H4 (cell line): ENCODE data around the gene ITPKB. TPM values are rescaled to one million over a fixed set of nuclear protein-coding genes. Genes with fewer than 3 reads are reported as not detected.
A peak's percentile ranks its signal among the peaks of the same experiment; 100 is the strongest.

Experiments used
- DNase-seq: peaks from one replicate; pipeline ENCODE4 v3.0.0-alpha.2; 2015; ENCODE audit warnings: low spot score
- total RNA-seq: library from RNA; depleted of rRNA; stranded (reverse); fragments of >200 nt; shearing (Covaris generic); gene quantifications from 2 replicates; pipeline ENCODE4 v1.2.3, GENCODE V29; 2014

Gene ITPKB
- total RNA-seq, 1 experiment from 2014 or later: 1.9 TPM

DNA sequence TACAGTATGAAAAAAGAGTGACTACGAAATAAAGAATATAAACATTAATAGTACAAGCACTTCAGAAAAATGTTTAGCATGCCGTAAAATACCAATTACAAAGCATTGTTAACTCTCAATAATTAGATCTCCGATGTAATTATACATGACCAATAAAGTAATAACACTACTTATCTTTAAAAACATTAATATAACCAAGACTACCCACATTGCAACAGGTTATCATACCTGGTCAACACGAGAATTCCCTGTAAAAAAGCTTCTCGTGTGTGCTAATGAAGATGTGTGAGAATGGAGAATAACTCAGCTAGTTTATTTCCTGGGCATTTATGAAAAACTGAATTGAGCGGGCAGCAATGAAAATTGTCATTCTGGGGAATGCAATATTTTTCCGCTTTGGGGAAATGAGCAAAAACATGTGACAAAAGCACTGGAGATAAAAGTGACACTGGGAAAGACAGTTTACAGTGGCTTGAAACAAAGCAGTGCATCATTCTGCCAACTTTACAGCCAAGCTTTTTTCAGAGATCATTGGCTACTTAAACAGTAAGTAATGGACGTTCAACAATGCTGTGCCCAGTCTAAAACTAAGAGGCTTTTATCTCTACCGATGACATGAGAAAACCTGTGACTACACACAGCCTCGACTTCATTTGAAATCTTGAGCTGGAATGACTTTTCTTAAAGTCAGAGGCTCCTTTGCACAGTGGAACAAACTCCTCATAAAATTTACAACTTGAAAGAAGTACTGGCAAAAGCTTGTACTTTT lies 34.7 kb downstream of the ITPKB start:
- no peak for DNase-seq

DNA sequence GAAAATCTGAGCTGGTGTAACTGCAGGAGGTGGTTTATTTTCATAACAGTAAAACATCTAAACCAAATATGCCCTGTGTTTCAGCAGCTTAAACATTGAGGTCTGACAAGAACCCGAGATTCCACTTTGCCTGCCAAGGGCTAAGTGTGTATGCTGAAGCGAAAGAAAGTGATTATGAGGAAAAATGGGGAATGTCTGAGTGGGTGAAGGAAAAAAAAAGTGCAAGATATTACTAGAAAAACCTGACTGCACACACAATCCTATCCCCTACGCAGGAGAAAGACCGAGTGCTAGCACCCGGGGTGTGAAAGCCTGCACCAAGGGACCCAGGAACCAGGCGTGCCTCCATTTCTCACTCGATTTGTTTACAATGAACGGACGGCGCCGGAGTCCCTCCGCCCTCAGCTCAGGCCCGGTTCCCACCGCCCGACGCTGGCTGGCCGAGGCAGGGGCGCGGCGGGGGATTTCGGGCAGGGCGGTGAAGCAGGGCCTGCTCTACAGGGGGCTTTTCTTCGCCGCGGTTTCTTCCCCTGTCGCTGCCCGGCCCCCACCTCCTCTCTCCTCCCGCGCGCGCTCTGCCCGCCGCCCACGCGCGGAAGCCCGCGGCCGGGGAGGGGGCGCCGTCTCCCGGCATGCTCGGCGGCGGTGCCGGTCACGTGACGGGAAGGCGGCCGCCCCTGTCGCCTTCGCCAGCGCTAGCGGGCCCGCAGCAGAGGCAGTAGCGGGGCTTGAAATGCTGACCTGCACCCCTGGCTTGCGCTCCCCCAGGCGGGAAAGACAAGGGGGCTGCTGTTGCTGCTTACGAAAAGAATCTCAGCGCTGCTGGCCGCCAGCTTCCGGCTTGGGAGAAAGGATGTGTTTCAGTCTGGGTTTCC lies 35.9 kb downstream of the ITPKB start:
- DNase-seq: peak; percentile 41

DNA sequence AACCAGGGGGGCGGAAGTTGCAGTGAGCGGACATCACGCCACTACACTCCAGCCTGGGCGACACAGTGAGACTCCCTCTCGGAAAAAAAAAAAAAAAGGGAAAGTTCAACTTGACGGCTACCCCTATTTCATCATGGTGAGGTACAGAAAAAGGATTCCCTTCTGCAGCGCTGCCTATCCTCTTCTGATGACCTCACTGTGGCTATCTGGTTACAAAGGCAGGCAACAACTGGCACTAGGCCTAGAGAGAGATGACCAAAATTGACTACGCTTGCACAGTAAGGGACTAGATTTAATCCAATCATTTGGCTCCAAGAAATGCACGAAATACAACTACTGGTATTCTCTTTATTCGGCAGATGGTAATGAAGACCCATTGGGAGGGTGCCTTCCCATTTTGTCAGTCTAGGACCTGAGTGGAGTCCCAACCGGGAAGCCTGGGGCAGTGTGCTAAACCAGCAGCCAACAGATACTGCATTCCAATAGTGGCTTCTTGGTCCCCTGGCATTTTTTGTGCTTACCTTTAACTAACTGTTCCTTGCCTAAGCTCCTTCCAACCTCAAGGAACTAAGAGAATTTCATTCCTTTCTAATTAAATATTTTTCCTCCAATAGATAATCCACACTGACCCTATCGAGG lies 36.6 kb downstream of the ITPKB start:
- peak; percentile 68 for DNase-seq

DNA sequence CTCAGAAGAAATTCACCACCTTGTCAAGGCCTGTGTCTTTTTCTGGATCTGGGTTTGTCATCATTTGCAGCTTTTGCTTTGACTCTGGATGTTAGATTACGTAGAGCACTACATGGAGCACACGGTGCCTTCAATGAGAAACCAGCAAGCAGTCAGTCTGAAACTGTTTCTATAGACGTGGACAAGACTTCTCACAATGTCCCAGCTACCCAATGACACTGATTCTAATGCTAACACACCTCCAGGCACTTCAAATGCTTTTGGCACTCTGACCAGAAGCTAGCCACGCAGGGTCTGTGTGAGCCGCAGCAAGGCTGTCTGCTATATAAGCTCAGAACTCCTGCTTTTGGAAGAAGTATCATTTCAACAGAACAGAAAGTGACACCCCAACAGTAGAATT lies 38.2 kb downstream of the ITPKB start:
- DNase-seq: no peak

DNA sequence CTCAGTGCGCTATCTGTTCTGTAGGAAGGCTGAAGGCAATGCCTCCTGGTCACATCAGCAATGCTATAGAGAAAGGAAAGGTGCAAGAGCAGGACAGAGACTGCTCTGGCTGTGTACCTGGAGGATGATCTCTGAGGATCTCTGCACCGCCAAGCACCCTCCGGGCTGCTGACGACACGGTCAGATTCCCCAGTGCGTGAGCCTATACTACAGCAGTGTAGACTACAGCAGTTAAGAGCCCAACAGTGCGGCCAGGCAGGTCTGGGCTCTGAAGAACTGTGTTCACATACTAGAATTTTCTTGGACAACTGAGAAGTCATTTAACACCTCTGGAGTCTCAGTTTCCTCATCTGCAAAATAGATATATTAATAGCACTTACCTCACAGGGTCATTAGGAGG lies 39.9 kb downstream of the ITPKB start:
- DNase-seq: no peak

DNA sequence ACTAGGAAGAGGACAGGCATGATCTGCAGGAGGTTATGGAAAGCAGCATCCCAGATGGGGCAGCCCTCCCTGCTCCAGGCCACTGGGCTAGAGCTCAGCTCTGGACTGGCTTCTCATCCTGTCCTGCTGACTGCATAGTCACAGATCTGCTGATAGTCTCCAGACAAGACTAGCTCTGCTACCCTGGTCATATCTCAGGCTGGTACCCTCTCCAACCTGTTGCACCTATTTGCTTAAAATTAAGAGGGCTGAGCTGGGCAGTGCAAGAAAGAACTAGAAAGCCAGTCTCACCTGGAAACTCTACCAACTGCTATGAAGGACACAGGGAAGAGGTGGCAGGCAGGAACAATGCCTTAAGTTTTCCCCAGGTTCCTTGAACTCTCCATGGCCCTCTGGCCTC lies 40.4 kb downstream of the ITPKB start:
- DNase-seq: no peak

DNA sequence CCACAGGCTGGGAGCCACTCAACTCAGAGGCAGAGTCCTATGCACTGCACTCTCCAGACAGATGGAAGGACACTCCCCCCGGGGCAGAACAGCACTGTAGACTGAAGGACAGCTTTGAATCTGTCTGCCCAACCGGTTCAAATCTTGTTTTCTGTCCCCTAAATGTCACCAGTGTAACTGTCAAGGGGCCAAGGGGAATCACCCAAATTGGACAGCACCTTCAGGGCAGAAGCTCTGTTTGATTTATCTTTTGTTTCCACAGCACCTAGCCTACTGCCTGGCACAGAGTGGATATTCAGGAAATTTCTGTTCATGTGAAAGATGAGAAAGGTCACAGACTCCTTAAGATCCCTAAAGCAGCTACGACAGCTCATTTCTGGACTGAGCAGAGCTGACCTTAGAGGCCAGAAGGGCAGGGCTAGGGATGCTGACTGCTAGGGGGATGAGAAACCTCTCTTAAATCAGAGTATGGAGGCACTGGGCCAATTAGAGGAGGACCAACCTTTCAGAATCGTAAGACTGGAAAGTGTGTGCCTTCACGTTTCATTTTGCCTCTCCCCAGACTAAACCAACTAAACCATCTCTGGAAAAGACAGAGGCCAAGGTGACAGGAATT lies 41.0 kb downstream of the ITPKB start:
- DNase-seq: no peak

DNA sequence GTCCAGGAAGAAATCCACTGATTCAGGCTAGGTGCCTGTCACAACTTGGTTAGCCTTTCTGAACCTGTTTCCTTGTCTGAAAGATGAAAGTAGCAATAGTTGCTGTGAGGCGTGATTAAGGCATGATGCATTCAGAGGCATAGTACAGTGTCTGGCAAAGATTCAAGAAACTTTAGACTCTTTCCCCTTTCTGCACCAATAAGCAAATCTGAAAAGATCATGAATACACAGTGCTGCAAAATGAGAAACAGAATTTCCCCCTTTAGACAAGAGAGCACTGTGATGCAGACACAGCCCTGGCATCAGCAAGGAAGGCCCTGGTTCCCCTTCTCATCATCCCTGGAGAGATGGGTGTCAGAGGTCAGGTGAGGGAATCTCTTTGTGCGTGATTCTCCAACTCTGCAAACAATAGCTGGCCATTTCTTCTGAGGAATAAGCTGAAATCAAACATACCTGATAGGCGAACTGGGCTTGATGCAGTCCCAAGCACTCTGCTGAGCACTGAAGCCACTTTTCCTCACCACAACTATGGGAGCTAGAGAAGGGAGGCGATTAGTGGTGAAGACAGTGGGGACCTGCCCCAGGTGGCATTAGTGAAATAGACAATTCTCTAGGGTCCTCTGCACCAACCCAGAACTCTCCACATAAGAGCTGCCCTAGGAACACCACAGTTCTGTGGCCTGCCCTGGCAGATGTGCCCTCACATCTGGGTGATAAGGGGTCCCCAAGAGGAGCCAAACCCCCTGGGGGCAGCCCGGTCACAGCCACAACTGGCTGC lies 41.7 kb downstream of the ITPKB start:
- no peak for DNase-seq

DNA sequence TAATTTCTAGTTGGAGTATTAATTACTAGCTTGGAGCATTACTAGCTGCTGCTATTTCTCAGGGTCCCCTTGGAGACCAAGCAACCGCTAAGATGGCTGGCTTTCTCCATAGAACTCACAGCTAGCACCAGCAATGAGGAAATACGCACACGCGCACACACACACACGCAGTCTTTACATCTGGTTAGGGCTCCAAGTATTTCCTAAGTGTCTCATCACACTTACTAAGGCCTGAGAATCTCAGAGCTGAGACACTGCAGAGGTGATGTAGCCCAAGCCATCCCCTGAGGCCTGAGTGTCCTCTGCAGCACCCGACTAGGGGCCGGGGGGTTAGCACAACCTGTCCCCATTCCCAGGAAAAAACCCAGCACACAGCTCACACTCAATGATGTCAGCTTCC lies 42.5 kb downstream of the ITPKB start:
- no peak for DNase-seq

DNA sequence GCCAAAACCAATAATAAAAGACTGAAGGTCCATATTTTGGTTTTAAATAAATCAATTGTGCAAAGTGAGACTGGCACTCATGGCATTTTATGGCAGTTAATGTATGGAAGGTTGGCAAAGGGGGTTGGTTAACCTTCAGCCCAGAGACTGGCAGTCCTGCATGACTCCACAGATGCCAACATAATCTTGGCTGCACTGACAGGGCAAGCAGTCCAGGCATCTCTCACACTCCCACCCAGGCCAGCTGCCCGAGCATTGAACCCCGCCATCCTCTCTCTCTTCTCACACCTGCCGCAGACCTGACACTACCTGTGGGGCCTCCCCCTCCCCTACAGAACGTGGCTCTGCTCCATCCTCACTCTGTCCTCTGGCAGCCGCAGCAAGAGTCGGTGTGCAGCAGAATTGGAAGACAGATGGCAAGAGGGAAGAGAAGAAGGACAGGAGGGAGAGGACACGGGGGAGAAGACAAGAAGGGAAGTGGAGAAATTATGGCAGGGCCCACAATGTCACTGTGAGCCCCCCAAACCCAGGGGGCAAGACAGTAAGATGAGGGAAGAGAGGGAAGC lies 43.7 kb downstream of the ITPKB start:
- no peak for DNase-seq

DNA sequence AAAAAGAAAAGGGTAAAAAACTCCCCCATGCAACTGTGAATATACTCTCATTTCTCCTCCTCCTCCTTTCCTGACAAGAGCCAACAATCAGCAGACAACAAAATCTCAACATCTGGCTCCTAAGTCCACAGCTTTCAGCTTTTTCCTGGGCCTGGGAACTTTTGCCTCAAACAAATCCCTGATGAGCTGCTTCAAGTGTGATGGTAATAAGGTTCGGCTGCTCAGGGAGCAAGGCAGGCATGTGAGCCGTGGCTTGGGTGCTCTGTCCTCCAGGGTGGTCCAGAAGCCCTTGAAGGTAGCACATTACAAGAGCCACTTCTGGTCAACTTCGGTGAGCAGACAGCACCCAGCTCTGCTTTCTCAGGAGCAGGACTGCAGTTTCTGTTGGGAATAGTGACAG lies 46.3 kb downstream of the ITPKB start:
- no peak for DNase-seq

DNA sequence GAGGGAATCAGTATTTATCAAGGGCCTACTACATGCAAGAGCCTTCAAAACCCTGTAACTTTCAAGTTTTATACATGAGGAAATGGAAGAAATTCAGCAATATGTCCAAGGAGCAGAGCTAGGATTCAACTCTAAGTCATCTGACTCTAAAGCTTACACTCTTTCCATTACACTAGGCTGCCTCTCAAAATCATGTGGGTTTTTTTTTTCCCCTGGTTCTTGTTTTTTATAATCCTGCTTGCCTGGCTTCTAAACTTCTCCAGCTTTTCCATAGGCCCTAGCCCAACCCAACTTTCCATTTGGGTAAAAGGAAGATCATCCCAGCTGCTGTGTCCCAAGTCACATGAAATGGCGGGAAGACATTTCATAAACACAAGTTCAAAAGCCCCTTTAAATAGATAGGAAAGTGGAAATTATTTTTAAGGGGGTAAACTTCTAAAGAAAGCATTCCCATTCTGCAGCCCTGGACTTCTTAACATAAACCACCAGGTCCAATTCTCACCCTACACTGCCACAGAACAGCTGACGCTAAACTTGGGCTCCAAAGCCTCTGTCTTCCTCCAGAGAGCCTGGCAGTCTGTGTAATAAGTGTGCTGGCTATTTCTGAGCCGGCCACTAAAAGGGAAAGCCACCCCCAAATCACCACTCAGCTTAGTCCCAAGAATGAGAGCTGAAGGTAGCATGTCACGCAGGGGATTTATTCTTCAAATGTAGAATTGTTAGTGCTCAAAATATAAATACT lies 46.9 kb downstream of the ITPKB start:
- DNase-seq: no peak

DNA sequence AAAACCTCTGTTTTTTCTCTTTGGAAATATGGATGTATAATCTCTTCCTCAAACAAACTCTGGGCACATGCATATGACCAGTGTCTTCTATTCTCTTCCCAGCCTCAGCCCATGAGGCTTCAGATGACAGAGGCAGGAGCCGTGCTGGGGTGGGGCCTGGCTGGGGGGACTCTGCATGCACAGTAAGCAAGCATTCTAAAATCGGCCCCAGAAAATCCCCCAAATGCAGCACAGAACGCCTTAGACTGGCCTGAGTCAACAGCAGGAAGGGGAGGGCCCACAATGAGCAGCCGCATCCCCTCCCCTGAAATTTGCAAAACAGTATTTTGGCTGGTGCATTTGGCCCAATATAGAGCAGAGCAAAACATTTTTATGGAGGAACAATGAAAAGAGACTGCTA lies 47.8 kb downstream of the ITPKB start:
- DNase-seq: no peak

DNA sequence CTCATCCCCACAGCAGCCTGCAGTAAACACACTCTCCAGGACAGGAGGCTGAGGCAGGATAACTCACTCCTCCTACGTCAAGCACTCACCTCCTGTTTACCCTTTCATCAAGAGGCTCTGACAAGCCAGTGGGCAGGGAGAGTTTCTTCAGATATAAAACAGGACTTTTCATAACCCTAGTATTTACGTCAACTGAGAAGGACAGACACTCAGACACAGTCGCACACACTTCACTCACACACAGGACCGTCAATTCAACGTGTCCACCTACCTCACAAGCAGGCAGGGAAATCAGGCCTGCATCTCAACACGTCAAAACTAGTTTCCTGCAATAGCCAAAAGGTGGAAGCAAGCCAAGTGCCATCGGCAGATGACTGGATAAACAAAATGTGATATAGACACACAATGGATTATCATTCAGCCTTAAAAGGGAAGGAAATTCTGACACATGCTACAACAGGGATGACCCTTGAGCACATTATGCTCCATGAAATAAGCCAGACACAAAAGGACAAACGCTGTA lies 48.6 kb downstream of the ITPKB start:
- DNase-seq: no peak

DNA sequence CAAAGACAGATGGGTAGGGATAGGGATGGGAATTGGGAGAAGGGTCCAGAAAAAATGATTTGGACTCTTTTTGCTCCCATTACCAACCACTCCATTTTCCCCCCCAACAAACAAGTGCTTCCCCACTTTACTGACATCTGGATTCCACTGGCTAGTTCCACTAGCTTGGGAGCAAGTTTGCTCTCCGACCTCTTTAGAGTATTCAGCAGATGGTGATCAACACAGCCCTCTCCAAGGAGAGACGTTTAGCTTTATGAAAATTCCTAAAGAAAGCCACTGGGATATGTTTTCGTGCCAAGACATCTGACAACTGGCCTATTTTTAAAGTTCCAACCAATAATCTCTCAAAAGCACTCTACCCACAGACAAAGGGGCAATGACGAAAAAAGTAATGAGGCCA lies 50.3 kb downstream of the ITPKB start:
- DNase-seq: no peak

DNA sequence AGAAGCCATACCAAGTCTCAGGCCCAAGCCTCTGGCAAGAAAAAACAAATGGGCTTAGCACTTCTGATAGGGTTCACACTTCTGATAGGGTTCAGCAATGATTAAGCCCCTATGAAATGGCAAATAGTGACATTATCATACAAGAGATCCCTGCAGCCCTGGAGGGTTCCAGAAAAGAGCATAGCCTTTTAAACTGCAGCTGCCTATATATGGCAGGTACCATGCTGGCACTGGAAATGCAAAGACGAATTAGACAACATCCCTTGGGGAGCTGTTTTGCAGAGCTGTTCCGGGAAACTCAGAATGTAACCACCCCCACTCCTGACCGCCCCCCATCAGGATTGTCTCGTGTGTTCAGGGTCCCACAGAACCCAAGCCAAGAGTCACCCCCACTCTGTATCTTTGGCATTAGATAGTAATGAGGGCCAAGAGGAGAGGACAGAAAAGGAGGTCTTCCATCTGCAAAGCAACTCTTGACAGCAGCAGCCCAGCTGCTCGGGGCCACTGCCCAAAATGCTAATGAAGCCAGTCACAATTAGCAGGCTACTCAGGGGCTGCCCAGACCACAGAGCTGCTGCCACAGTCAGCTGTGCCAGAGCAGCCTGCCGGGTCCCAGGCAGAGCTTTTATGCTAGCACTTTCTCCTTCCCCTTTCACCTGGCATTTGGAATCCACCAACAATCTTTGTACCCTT lies 50.9 kb downstream of the ITPKB start:
- no peak for DNase-seq

DNA sequence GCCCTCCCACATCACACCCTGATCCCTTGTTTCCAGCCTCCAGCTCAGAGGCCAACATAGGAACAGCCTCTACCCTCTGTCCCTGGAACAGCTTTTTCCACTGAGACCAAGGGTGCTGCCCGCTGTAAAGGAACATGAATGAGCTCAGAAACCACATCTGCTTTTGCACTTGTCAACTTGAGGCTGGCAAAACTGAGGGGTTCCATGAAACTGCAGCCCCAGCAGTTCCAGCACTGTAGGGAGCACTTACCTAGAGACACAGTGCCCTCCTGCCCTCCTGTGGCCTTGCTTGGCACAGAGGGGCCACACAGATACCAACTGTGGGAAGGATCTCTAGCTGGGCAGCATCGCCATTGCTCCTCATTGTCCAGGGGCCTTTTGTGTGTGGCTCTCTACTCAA lies 51.7 kb downstream of the ITPKB start:
- DNase-seq: no peak

DNA sequence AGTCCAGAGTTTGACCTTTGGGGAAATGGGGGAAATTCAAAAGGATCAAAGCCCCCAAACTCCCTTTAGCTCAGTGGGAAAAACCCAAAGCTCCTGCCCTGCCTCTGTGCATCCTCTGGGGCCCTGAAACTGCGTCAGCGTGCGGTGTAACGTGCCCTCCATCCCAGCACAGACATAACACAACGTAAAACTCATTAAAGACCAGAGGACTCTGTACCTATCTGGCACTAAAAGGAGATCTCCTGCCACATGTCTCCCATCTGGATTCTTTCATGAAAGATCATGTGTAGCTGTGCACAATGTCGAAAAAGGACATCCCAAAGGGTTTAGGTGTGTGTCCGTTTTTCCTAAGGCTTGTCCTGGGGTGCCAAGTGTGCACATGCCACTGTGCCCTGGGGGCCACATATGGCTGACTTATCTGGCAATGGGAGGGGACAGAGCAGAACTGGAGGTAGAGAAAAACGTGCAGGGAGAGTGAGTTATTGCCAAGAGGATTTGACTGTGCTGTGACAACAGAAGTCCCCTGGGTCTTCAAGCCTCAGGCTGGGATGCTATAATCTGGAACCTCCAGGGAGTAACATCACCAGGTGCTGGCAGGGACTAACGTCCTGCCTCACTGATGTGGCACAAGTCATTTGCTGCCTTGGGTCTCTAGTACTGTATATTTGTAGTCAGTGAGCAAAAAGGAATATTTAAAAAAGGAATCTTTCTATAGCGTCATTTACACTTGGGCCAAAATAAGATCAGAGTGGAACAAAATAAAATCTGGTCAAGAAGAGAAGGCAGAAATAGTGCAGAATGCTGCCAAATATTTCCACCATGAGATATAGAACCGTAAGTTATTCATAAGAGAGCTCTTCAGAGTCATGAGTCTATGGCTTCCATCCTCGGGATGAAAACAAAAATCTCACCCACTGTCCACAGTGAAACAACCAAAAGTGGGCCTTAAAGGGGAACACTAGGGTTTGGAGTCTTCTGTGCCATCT lies 52.3 kb downstream of the ITPKB start:
- DNase-seq: no peak
